Measurements from ENCODE around the gene ZNF579.
"Not testable (repeated sequence)": the region's sequence is repeated elsewhere in the genome, so short reads cannot be mapped to it uniquely, and the experiment has no call there.

ZNF579 gene

GRCh38 chr19:55538132-55538531 lies 42.5 kb downstream of the ZNF579 start:
- DNase-seq: no peak

GRCh38 chr19:55537741-55538111 lies 42.9 kb downstream of the ZNF579 start:
- DNase-seq: no peak

GRCh38 chr19:55536951-55537740 lies 43.5 kb downstream of the ZNF579 start, which contains the start of gene SBK2:
TSS of gene SBK2 (minus strand) at chr19:55537133. CDS start at chr19:55536294, 839 bp downstream.
- DNase-seq: no peak

GRCh38 chr19:55536366-55536765 lies 44.3 kb downstream of the ZNF579 start:
- DNase-seq: no peak

- DNase-seq: no peak
These were observed 44.7 kb downstream of the ZNF579 start for GRCh38 chr19:55535965-55536350.

GRCh38 chr19:55535173-55535964 lies 45.3 kb downstream of the ZNF579 start:
- no peak for DNase-seq

GRCh38 chr19:55534280-55534679 lies 46.4 kb downstream of the ZNF579 start:
- not testable (repeated sequence) for DNase-seq

- DNase-seq: no peak
These were observed 49.7 kb downstream of the ZNF579 start for GRCh38 chr19:55530996-55531395.

- no peak for DNase-seq
These were observed 50.9 kb downstream of the ZNF579 start for GRCh38 chr19:55529636-55530234.

GRCh38 chr19:55528030-55528803 lies 52.4 kb downstream of the ZNF579 start:
- DNase-seq: peak; percentile 57

GRCh38 chr19:55527197-55528029 lies 53.2 kb downstream of the ZNF579 start:
- DNase-seq: no peak

Data from NCI-H748 treated with DMSO at 0.1 percent for 48 hours (cell line).